Measurements from ENCODE around the gene RAP1GAP.
A peak's percentile ranks its signal among the peaks of the same experiment; 100 is the strongest.

RAP1GAP gene

GRCh38 chr1:21669258-21670058 lies at the start of gene RAP1GAP:
Gene RAP1GAP, minus strand, starts transcription at chr1:21669357. Its CDS starts 49,325 bp downstream, at chr1:21620032.
- no peak for DNase-seq (ENCODE audit: low spot score)

- no peak for DNase-seq (ENCODE audit: low spot score)
Measured at GRCh38 chr1:21716169-21716568, 47.0 kb upstream of the RAP1GAP start.

GRCh38 chr1:21707891-21708290 lies 38.7 kb upstream of the RAP1GAP start:
- DNase-seq (ENCODE audit: low spot score), result no peak

GRCh38 chr1:21707086-21707840 lies 38.1 kb upstream of the RAP1GAP start:
- DNase-seq (ENCODE audit: low spot score), result no peak

GRCh38 chr1:21706151-21706835 lies 37.1 kb upstream of the RAP1GAP start:
- DNase-seq (ENCODE audit: low spot score), result no peak

- no peak for DNase-seq (ENCODE audit: low spot score)
Measured at GRCh38 chr1:21705303-21705980, 36.3 kb upstream of the RAP1GAP start.

- DNase-seq (ENCODE audit: low spot score), result no peak
Measured at GRCh38 chr1:21704145-21704544, 35.0 kb upstream of the RAP1GAP start.

- peak; percentile 38 for DNase-seq (ENCODE audit: low spot score)
Measured at GRCh38 chr1:21703318-21703963, 34.3 kb upstream of the RAP1GAP start.

- DNase-seq (ENCODE audit: low spot score), result no peak
Measured at GRCh38 chr1:21702780-21703179, 33.6 kb upstream of the RAP1GAP start.

GRCh38 chr1:21701401-21701800 lies 32.2 kb upstream of the RAP1GAP start:
- DNase-seq (ENCODE audit: low spot score), result no peak

- DNase-seq (ENCODE audit: low spot score), result no peak
Measured at GRCh38 chr1:21700094-21700493, 30.9 kb upstream of the RAP1GAP start.

GRCh38 chr1:21696931-21697330 lies 27.8 kb upstream of the RAP1GAP start:
- DNase-seq (ENCODE audit: low spot score), result no peak

GRCh38 chr1:21693732-21694131 lies 24.6 kb upstream of the RAP1GAP start:
- no peak for DNase-seq (ENCODE audit: low spot score)

GRCh38 chr1:21691739-21692138 lies 22.6 kb upstream of the RAP1GAP start:
- no peak for DNase-seq (ENCODE audit: low spot score)

GRCh38 chr1:21689661-21690372 lies 20.7 kb upstream of the RAP1GAP start:
- DNase-seq (ENCODE audit: low spot score), result no peak

GRCh38 chr1:21687081-21687529 lies 17.9 kb upstream of the RAP1GAP start:
- DNase-seq (ENCODE audit: low spot score), result no peak

- no peak for DNase-seq (ENCODE audit: low spot score)
Measured at GRCh38 chr1:21685946-21686678, 17.0 kb upstream of the RAP1GAP start.

GRCh38 chr1:21681426-21681825 lies 12.3 kb upstream of the RAP1GAP start:
- DNase-seq (ENCODE audit: low spot score), result no peak

- DNase-seq (ENCODE audit: low spot score), result no peak
Measured at GRCh38 chr1:21680918-21681317, 11.8 kb upstream of the RAP1GAP start.

- no peak for DNase-seq (ENCODE audit: low spot score)
Measured at GRCh38 chr1:21680381-21680780, 11.2 kb upstream of the RAP1GAP start.

Measured in kidney capillary endothelial cell (primary cell).